ENCODE data around the gene NSFL1C.

The NSFL1C gene

DNA sequence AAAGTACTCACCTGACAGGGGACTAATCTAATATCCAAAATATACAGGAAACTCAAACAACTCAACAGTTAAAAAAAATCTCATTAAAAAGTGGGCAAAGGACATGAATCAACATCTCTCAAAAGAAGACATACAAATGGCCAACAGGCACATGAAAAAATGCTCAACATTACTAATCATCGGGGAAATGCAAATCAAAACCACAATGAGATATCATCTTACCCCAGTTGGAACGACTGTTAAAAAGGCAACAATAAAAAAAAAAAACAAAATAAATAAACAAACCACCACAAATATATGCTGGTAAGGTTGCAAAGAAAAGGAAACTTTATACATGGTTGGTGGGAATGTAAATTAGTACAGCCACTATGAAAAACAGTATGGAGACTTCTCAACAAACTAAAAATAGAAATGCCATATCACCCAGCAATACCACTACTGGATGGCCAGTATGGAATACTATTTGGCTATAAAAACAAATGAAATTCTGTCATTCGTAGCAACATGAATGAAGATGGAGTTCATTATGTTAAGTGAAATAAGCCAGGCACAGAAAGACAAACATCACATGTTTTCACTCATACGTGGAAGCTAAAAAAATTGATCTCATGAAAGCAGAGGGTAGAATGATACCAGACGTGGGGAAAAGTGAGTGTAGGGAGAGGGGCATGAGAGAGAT, 17.9 kb upstream of the NSFL1C start:
- no peak for DNase-seq (ENCODE audit: low read depth in 2 of 2)

DNA sequence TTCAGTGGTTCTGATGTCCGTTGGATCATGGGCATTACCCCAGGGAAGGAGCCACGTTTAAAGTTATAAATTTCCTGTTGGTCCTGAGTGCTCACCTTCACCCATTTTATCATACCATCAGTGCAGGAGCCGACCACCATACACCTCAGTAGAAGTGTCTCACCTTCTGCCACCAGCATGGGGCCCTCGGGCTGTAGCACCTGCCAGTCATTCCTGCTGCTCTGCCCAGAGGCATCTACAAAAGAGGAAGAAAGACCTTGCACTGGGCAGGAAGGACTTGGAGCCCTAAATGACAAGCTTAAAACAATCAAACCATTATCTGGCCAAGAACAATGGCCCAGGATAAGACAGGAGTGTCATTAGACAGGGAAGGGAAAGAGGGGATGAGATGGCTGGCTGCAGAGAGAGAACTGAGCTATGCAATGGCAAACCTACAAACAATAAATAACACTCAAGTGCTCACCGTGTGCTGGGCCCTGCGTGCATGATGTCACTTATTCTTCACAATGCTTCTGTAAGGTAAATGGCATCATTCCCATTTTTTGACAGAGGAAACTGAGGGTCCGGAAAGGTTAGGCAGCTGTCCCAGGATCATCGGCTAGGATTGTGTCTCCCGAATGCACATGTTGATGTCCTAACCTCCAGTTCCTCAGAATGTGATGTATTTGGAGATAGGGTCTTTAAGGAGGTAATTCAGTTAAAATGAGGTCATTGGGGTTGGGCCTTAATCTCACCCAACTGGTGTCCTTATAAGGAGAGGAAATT, 13.4 kb upstream of the NSFL1C start:
- DNase-seq (ENCODE audit: low read depth in 2 of 2) = no peak

DNA sequence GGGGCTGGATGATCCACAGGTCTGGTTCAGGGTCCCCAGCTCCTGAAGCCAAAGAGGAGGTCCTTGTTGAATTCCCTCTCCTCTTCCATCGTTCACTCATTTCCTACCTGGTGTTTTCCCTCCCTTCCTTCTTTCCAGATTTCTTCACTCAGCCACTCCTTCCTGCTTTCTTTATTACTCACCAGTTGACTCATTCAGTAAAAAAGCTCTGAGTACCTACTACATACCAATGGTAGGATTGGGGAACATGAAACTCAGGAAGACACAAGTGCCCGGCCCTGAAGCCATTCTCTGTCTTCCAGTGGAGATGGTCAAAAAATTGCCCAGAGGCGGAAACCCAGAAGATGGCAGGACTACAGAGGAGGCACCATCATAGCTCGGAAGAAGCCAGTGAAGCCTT, 11.9 kb upstream of the NSFL1C start:
- no peak for DNase-seq (ENCODE audit: low read depth in 2 of 2)

DNA sequence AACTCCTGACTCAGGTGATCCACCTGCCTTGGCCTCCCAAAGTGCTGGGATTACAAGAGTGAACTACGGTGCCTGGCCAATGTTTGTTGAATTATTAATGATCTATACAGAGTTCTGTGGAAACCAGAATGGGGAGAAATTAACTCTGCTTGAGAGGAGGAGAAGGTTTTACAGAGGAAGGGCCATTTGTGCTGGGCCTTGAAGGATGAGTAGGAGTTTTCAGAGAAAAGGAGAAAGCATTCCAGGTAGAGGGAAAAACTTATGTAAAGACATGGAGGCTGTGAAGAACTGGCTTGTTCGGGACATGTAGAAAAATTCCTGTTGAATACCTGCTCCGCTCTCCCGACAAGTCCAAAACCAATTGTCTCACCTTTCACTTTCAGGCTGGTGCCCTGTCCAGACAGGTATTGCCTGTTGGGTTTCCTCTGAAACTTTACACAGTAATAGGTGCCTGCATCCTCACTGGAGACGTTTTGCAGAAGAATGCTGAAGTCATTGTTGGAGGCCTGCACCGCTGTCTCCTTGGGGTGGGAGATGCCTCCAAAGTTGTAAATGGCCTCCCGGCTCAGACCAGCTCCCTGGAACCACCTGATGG, 11.3 kb upstream of the NSFL1C start:
- DNase-seq (ENCODE audit: low read depth in 2 of 2) = no peak

DNA sequence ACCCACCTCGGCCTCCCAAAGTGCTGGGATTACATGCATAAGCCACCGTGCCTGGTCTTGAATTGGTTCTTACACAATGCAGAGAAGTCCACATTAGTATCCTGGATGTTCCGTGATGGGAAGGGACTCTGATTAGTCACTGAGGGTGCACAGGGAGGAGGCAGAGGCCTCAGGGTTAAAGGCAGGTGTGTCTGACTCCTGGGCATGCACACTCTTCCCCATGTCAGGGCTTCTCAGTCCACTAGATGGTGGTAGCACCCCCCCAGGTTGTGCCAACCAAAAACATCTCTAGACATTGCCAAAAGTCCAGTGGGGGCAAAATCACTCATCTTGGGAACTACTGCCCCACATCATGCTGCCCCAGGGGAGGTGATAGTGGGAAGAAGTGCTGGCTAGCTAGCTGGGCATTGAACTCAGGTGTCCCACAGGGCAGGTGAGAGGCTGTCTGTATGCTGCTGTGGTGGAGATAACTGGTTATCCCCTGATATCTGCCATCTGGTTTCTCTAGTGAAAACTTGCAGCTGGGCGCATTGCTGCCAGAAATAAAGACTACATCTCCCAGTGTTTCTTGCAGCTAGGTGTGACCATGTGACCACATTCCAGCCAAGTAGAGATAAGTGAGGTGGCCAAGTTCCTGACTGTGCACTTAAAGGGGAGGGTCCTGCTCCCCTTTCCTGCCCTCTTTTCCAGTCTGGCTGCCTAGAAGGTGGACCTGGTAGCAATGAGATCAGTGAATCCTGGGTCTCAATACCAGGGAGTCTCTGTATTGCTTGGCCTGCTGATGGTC, 8.4 kb upstream of the NSFL1C start:
- DNase-seq (ENCODE audit: low read depth in 2 of 2) = no peak

DNA sequence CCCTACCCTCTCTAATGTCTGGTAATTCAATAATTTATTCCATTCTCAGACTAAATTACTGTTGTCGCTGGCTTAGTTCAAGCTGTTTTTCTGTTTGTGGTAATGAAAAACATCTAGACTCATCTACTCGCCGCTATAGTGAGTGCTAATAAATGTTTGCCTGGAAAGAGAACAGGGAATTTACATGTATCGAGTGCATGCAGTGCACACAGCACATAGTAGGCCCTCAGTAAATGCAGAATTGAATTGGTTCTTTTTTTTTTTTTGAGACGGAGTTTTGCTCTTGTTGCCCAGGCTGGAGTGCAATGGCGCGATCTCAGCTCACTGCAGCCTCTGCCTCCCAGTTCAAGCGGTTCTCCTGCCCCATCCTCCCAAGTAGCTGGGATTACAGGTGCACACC, 7.7 kb upstream of the NSFL1C start:
- DNase-seq (ENCODE audit: low read depth in 2 of 2) = no peak

DNA sequence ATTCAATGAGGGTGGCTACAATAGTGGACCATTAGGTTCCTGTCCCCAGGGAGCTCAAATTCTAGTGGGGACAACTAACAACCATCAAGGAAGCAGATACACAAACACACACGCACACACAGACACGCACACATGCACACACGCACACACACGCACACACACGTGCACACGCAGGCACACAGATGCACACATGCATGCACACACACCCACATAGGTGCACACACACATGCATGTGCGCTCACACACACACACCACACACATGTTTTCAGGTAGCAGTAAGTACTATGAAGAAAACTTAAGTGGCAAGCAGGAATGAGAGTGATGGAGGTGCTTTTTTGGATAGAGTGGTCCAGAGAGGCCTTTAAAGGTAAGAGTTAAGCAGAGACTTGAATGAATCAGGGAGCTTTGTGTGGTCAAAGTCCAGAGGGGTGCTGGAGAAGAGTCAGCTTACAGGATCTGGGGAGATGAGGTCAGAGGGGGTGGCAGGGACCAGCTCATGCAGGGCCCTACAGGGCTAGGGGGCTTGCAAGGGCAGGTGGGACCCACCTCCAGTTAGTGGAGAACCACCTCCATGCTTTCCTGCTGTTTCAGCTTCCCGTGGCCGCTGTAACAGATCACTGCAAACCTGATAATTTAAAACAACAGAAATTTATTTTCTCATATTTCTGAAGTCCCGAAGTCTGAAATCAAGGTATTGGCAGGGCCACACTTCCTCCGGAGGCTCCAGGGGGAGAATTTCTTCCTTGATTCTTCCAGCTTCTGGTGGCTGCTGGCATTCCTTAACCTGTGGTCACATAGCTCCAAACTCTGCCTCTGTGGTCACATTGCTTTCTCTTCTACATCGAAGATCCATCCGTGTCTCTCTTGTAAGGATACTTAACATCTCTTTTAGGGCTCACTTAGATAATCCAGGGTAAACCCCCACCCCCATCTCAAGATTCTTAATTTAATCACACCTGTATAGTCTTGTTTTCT, 6.9 kb upstream of the NSFL1C start:
- no peak for DNase-seq (ENCODE audit: low read depth in 2 of 2)

DNA sequence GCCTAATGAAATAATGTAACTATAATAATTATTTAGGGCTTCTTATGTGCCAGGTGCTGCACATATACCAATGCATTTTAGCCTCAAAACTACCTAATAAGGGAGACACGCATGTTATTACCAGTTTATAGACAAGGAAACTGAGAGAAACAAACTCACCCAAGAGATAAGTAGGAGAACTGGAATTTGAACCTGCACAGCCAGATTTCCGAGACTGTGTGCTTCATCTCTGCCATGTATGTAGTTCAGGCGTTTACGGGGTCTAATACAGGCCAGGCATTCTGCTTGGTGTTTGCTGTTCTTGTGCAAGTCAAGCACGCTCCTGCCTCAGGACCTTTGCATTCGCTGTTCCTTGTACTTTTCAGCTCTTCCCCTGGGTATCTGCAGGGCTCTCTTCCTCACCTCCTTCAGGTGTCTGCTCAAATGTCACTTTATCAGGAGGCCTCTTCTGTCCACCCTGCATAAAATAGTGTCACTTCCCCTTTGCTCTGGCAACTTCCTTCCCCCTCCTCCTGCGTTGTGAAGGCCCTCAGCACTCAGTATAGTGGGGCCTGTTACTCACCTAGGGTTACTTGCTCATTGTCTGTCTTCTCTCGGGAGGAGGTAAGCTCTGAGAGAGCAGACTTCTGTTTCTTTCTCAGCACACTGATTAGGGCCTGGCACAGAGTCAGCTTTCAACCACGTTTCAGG, 6.1 kb upstream of the NSFL1C start:
- DNase-seq (ENCODE audit: low read depth in 2 of 2) = no peak

DNA sequence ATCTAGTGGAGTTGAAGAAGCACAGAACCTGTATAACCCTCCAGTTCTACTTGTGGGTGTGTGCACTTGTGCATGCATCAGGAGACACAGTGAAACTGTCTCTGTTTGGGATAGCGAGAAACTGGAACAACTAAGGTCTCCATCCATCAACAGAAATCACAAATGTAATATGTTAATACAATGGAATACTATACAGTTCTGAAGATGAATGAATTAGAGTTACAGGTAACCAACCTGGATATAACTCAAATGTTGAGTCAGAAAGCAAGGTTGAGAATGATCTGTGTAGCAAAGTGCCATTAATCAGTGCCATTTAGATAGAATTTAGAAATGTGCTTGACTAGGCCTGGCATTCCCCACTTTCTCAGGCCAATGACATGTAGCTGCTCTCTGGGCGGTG, 4.6 kb upstream of the NSFL1C start:
- DNase-seq (ENCODE audit: low read depth in 2 of 2) = no peak

DNA sequence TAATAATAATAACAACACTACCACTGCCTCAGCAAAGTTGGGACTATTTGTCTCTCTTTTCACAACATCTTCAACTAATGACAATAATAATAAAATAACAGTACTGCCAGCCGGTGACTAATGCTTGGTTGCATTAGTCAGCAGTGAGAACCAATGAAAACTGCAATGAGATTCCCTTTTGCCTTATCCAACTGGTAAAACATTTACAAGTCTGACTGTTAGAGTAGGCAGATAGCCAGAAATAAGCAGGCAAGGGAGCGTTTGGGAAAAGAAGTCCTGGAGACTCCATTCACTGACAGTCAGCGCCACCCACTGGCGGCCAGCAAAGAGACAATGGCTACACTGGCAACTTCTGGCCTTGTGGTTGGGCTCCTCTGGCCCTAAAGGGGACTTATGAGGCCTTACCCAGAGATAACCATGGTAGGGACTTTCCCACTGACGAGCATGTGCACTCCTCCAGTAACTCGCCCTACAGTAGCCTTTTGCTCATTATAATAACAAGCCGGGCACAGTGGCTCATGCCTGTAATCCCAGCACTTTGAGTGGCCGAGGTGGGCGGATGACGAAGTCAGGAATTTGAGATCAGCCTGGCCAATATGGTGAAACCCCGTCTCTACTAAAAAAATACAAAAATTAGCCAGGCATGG, 3.4 kb upstream of the NSFL1C start:
- no peak for DNase-seq (ENCODE audit: low read depth in 2 of 2)

DNA sequence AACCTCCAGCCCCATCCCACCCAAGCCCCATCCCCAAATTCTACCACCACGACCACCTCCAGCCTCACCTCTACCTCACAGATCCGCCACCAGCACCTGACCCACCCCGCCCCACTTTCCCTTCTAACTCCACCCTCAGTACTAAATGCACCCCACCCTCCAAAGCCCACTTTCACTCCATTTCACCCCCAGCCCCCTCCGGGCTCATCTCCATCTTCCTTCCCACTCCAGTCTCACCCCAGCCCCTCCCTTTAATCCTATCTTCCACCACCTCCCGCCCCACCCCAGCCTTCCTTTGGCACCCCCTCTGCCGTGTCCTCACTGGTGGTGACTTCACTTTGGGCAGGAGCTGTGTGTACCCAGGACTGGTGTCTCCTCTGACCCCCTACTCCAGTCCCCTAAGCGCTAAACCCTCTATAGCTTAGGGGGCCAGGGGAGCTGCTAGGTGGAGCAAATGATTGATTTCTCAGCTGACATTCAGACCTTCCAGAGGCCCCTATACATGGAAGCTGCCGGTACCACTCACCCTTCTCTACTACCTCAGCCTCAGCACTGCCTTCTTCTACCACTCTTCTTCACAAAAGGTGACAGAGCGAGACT, 2.8 kb upstream of the NSFL1C start:
- DNase-seq (ENCODE audit: low read depth in 2 of 2) = no peak

DNA sequence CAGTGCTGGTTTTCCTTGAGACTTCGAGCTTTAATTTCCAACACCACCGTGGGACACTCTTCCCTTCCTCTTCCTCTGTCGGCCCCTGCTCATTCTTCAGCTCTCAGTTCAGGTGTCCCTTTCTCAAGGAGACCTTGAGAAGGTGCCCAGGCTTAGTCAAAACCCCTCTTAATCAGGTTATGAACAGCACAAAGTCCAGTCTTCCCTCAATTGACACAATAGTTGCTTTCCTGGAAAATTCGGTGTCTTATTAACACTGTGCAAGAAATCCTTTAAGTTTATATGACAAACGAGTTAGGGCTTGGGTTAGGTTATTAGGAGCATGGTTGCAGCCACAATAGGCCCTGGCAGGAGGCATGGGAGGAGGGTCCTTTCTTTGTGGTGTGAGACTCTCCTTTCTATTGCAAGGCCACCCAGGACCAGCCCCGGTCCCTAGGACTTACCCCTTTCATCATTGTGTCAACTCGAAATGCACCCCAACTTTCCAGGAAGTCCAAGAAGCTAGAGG, 1.5 kb upstream of the NSFL1C start:
- DNase-seq (ENCODE audit: low read depth in 2 of 2) = no peak

DNA sequence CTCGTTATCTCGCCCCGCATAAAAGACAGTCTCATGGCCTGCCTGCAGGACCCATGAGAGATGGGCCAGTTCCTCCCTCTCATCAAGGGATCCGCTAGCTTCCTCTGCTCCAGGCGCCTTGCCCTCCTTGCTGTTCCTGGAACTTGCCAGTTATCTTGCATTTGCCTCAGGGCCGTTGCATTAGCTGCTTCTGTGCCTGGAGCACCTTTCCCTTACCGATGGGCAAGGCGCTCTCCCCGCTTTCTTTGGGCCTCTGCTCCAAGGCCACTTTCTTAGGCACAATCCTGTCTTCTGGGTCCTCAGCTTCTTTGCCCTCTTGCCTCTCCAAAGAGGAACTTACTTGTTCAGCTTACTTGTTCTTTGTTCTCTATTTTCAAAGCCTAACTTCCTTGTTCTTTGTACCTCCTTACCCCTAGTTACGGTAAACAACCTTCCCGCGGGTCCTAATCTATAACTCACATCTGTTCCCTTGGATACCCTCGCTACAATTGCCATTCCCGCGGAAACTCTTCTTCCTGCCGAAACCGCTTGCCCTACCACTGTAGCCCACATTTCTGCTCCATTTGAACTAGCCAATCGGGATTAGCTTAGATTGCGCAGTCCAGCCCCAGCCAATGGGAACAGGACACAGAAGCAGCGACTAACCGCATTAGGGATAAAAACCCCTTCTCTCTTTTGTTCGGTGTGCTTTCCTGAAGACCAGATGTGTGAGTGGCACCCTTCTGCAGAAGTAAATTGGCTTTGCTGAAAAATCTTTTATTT, 887 bp upstream of the NSFL1C start:
- no peak for DNase-seq (ENCODE audit: low read depth in 2 of 2)

DNA sequence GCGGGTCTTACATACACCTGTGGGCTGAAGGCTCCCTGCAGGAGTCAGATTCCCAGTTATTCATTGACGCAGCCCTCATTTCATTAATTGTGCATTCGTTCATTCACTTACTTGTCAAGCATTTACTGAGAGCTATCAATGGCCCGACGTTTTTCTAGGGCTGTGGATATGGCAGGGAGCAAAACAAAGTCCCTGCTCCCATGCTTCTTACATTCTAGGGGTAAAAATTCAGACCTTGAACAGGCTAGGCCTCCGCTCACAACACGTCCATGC, 369 bp upstream of the NSFL1C start:
- DNase-seq (ENCODE audit: low read depth in 2 of 2) = no peak

DNA sequence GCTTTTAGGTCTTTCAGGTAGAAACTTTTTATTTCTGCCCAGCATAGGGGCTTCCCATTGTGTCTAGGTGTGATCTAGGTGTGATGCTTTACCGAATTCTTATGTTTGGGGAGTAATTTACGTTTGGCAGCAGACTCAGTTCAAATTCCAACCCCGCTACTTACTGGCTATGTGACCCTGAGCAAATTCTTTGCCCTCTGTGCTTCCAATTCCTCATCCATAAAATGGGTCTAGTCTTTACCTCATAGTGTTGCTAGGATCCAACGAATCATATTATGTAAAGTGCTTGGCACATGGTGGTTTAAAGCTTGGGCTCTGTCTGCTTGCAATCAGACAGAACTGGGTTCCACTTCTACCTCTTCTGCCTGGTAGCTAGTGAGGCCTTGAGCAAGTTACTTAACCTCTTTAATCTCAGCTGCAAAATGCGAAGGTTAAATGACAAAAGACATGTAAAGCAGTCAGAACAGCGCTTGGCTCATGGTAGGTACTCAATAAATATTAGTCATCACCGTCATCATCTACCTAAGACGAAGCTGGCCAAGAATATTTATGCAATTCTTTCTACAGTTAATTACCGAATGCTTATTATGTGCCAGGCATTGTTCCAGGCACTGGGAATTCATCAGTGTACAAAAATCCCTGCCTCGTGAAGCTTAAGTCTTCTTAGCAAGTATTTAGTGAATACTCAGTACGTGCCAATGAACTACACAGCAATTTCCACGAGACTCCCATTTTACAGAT, 1.0 kb downstream of the NSFL1C start:
- DNase-seq (ENCODE audit: low read depth in 2 of 2) = no peak

DNA sequence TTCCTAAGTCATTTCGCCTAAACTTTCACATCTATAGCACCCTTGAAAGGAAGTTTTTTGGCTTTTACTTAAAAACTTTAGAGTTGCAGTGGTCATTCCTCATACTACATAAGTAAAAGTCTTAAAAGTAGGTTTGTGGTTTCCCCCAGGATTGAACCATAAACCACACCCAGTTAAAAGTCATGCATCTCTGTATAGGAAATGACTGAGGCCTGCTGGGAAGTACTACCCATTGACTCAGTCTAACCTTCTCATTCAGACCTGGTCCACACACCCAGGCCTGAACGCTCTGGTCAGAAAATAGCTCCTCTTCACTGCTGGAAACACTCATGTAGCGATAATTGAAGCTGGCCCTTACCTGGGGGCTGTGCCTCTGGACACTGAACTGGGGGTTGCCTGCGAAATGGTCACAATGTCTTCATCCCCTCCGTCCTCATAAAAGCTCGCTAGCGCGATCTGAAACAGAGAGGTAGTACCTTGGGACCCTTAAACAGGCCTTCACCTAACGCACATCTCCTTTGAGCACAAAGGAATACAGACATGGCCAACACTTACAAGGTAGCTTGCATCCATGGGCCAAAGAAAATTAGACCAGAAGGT, 2.6 kb downstream of the NSFL1C start:
- no peak for DNase-seq (ENCODE audit: low read depth in 2 of 2)

DNA sequence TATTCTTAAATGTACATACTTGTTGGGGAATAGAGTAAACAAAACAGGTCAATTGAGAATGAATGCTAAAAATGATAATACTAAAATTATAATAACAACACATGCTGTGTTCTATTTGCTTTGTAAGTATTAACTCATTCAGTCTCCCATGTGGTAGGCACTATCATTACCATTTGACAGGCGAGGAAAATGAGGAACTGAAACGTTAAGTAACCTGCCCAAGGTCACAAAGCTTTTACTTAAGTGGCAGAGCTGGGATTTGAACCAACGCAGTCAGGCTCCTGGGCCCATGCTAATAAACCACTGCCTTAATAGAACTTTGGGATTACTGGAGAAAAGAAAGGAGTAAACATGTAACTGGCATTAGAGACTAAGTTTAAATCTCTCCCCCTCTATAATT, 3.8 kb downstream of the NSFL1C start:
- DNase-seq (ENCODE audit: low read depth in 2 of 2) = no peak

DNA sequence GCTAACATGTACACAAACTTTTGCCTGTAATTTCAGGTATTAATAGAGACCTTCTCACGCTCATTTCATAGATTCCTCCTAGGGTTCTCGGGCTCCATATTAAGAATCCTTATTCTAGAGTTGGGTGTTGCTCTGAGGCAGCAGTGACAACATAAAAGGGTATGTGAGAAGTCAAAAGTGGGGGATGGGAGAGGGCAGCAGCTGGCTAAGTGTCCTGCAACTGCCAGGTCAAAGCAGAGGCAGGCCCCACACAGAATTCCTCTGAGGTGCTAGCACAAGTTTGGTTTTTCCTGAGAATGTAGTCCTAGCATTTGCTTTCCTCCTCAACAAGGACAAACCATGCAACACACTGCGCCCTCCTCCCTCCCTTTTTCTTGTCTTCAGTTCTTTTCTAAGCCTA, 4.6 kb downstream of the NSFL1C start:
- DNase-seq (ENCODE audit: low read depth in 2 of 2) = no peak
